Measurements from ENCODE around the gene EXOC3L4. TPM values are rescaled to one million over a fixed set of nuclear protein-coding genes. Genes with fewer than 3 reads are reported as not detected.

Gene EXOC3L4
- total and polyA plus RNA-seq, 10 donors, result 2.0 to 39.2 (median 12.6) TPM

GRCh38 chr14:103157969-103158368, 63.4 kb downstream of the EXOC3L4 start:
- intact Hi-C loops (cut with DNase I; ENCODE audit: low total_unique reads), result no loop called here
- no peak for TF ChIP-seq CTCF (IDR thresholded peaks at IDR 0.05 in 8 of 11, conservative IDR thresholded peaks at IDR 0.05 in 3 of 11)
- TF ChIP-seq POLR2A (IDR thresholded peaks at IDR 0.05), result no peak
- TF ChIP-seq POLR2AphosphoS5 (IDR thresholded peaks at IDR 0.05), result no peak
- no peaks in the 10 kb centered on the region for H3K36me3 ChIP-seq
- H3K27ac ChIP-seq, result no peak overlapping the region
- peaks cover 0 to 27% (median 9%) of the 10 kb centered on the region in 6 donors for H3K4me1 ChIP-seq
- DNase-seq, result no peak
- H3K9me3 ChIP-seq, result no peaks in the 10 kb centered on the region
- 90 to 95% (median 93%) methylated on average over 19 of the region's 19 CpGs for WGBS, 5 donors
- no peak overlapping the region for H3K4me3 ChIP-seq
- no peaks in the 10 kb centered on the region for H3K27me3 ChIP-seq (replicated peaks in 1 of 7)

GRCh38 chr14:103158688-103159087, 64.2 kb downstream of the EXOC3L4 start:
- H3K27me3 ChIP-seq (replicated peaks in 1 of 7), result no peaks in the 10 kb centered on the region
- no peak for TF ChIP-seq POLR2AphosphoS5 (IDR thresholded peaks at IDR 0.05)
- TF ChIP-seq POLR2A (IDR thresholded peaks at IDR 0.05), result no peak
- no peak for TF ChIP-seq CTCF (IDR thresholded peaks at IDR 0.05 in 8 of 11, conservative IDR thresholded peaks at IDR 0.05 in 3 of 11)
- intact Hi-C loops (cut with DNase I; ENCODE audit: low total_unique reads), result no loop called here
- DNase-seq, result no peak
- H3K36me3 ChIP-seq, result no peaks in the 10 kb centered on the region
- no peaks in the 10 kb centered on the region for H3K9me3 ChIP-seq
- no peak overlapping the region for H3K27ac ChIP-seq
- WGBS, 5 donors, result 7 to 64% (median 51%) methylated on average over 1 of the region's 1 CpG
- no peak overlapping the region for H3K4me3 ChIP-seq
- peaks cover 0 to 27% (median 9%) of the 10 kb centered on the region in 6 donors for H3K4me1 ChIP-seq

Other genes with a start within 250 kb of the EXOC3L4 start
- gene AMN, start 172.1 kb upstream of the EXOC3L4 start, total RNA-seq, result 1 to 10 TPM in 6 of 7 donors, under 1 TPM in 1; 0.65 to 3.0 (median 2.4) TPM
- gene AMN, start 172.1 kb upstream of the EXOC3L4 start, polyA plus RNA-seq, result 1 to 10 TPM; 1.6 to 2.2 (median 2.1) TPM
- gene CDC42BPB, start 37.2 kb upstream of the EXOC3L4 start, total RNA-seq, result 10 to 100 TPM; 40.2 to 94.5 (median 79.6) TPM
- gene CDC42BPB, start 37.2 kb upstream of the EXOC3L4 start, polyA plus RNA-seq, result 10 to 100 TPM in 2 of 3 donors, 1 to 10 TPM in 1; 6.4 to 22.6 (median 10.1) TPM
- not detected for gene LBHD2, start 10.5 kb upstream of the EXOC3L4 start, total RNA-seq
- under 1 TPM in 2 of 3 donors, not detected in 1; 0.52 to 0.55 TPM for gene LBHD2, start 10.5 kb upstream of the EXOC3L4 start, polyA plus RNA-seq
- gene TNFAIP2, start 28.7 kb downstream of the EXOC3L4 start, total RNA-seq, result 100 to 1,000 TPM; 147 to 297 (median 261) TPM
- 100 to 1,000 TPM in 2 of 3 donors, 10 to 100 TPM in 1; 90.2 to 410 (median 391) TPM for gene TNFAIP2, start 28.7 kb downstream of the EXOC3L4 start, polyA plus RNA-seq
- gene EIF5, start 239.5 kb downstream of the EXOC3L4 start, total RNA-seq, result 100 to 1,000 TPM; 173 to 261 (median 228) TPM
- 10 to 100 TPM; 31.9 to 60.0 (median 46.8) TPM for gene EIF5, start 239.5 kb downstream of the EXOC3L4 start, polyA plus RNA-seq